Measurements from ENCODE around the gene NSUN3.

The NSUN3 gene

DNA sequence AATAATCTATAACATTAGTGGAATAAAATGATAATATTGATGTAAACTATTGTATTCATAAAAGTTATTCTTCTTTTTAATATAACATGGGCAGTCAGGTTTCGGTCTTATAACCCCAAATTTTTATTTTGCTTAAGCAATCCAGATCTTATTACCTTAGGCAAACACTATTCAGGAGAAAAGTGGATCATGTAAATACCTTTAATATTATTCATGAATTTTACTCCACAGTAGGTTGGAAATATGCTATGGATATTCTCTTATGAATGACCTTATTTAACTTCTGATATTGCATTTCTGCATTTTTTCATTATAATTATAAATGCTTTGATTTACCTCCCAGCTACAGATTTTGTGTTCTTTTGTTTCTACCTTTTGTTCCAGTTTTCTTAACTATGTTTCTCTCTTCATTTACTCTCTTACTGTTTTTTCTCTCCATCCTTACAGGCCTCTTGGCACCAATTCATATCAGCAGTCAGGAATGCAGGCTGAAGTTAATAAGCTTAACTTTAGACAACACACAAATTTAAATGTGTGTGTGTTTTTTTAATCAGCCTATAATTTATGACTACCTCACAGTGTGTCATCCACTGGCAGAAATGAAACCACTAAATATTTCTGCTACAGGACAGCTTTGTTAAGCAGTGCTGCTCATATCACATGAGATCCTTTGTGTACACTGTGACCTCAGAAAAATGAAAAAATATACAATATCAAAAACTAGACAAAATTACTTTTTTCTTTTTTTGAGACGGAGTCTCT, 111.0 kb downstream of the NSUN3 start:
- no peak overlapping the region for H3K27ac ChIP-seq (ENCODE audit: low read depth, low read length)
- no peak overlapping the region for H3K9ac ChIP-seq (ENCODE audit: low read length)
- no peak overlapping the region for H2AFZ ChIP-seq (ENCODE audit: low read depth, low read length, severe bottlenecking)
- H3K4me3 ChIP-seq (ENCODE audit: insufficient read depth, low read length, poor library complexity, severe bottlenecking): no peak overlapping the region
- TF ChIP-seq, protein P1, sequence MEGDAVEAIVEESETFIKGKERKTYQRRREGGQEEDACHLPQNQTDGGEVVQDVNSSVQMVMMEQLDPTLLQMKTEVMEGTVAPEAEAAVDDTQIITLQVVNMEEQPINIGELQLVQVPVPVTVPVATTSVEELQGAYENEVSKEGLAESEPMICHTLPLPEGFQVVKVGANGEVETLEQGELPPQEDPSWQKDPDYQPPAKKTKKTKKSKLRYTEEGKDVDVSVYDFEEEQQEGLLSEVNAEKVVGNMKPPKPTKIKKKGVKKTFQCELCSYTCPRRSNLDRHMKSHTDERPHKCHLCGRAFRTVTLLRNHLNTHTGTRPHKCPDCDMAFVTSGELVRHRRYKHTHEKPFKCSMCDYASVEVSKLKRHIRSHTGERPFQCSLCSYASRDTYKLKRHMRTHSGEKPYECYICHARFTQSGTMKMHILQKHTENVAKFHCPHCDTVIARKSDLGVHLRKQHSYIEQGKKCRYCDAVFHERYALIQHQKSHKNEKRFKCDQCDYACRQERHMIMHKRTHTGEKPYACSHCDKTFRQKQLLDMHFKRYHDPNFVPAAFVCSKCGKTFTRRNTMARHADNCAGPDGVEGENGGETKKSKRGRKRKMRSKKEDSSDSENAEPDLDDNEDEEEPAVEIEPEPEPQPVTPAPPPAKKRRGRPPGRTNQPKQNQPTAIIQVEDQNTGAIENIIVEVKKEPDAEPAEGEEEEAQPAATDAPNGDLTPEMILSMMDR (IDR thresholded peaks at IDR 0.05; ENCODE audit: insufficient read depth, low read length, poor library complexity, severe bottlenecking): no peak
- no peak for TF ChIP-seq EZH2phosphoT487 (conservative IDR thresholded peaks at IDR 0.05; ENCODE audit: low read length)
- H3K27me3 ChIP-seq (ENCODE audit: low read length): no peaks in the 10 kb centered on the region
- H4K20me1 ChIP-seq (ENCODE audit: low read depth, low read length): no peaks in the 10 kb centered on the region
- H3K9me2 ChIP-seq (replicated peaks; ENCODE audit: insufficient read depth, low read length): no peaks in the 10 kb centered on the region
- no peaks in the 10 kb centered on the region for H3K9me3 ChIP-seq (ENCODE audit: insufficient read depth, low read length)
- H3K4me2 ChIP-seq (ENCODE audit: low read depth, low read length, poor library complexity, severe bottlenecking): no peak overlapping the region
- H3K36me3 ChIP-seq (ENCODE audit: low read length): no peaks in the 10 kb centered on the region
- no peaks in the 10 kb centered on the region for H3F3A ChIP-seq (ENCODE audit: insufficient read depth)
- no peaks in the 10 kb centered on the region for H3K79me2 ChIP-seq (ENCODE audit: insufficient read depth, low read length)

- no peaks in the 10 kb centered on the region for H3F3A ChIP-seq (ENCODE audit: insufficient read depth)
- H4K20me1 ChIP-seq (ENCODE audit: low read depth, low read length): no peaks in the 10 kb centered on the region
- H3K79me2 ChIP-seq (ENCODE audit: insufficient read depth, low read length): no peaks in the 10 kb centered on the region
- no peak overlapping the region for H3K4me2 ChIP-seq (ENCODE audit: low read depth, low read length, poor library complexity, severe bottlenecking)
- no peaks in the 10 kb centered on the region for H3K9me2 ChIP-seq (replicated peaks; ENCODE audit: insufficient read depth, low read length)
- no peak overlapping the region for H3K9ac ChIP-seq (ENCODE audit: low read length)
- H2AFZ ChIP-seq (ENCODE audit: low read depth, low read length, severe bottlenecking): no peak overlapping the region
- H3K9me3 ChIP-seq (ENCODE audit: insufficient read depth, low read length): no peaks in the 10 kb centered on the region
- no peak overlapping the region for H3K4me3 ChIP-seq (ENCODE audit: insufficient read depth, low read length, poor library complexity, severe bottlenecking)
- no peaks in the 10 kb centered on the region for H3K36me3 ChIP-seq (ENCODE audit: low read length)
- H3K27ac ChIP-seq (ENCODE audit: low read depth, low read length): no peak overlapping the region
- no peaks in the 10 kb centered on the region for H3K27me3 ChIP-seq (ENCODE audit: low read length)
- no peak for TF ChIP-seq EZH2phosphoT487 (conservative IDR thresholded peaks at IDR 0.05; ENCODE audit: low read length)
- TF ChIP-seq, protein P1 (IDR thresholded peaks at IDR 0.05; ENCODE audit: insufficient read depth, low read length, poor library complexity, severe bottlenecking): no peak
These were observed 112.8 kb downstream of the NSUN3 start for GRCh38 chr3:94175677-94176076.

DNA sequence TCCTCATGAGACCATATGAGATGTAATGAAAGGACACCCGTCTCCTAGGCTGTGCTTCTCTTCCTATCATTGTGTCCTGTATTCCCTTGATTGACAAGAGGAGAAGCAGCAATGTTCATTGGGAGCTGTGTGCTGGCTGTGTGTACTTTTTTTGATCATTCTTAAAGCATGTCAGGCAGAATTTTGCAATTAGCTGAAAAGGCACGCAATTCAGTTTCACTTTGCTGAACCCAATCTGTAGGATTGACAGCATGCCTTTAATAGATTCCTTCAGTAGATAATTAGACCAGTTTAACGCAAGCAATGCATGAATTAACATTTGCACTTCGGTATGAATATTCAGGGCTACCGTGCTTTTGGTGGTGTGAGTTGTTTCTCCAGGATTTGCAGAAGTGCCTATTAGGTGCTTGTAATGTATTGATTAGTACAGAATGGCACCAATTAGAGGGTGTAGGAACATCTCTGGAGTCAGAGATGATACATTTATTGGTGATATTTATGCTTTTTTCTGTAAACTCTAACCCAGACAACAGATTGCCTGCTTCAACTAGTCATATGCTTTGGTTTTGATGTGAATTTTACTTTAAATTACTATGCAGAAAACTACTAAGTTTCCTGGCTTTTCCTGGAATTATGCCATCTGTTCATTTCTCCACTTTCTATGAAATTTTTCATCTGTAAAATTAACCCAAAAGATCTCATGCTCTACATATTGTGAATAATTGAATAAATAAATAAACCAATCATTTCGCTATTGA, 114.3 kb downstream of the NSUN3 start:
- Histone ChIP-seq H2AFZ (ENCODE audit: low read depth, low read length, severe bottlenecking) (no peak overlapping the region), H4K20me1 (ENCODE audit: low read depth, low read length) (no peaks in the 10 kb centered on the region), H3K27me3 (ENCODE audit: low read length) (no peaks in the 10 kb centered on the region), H3K4me2 (ENCODE audit: low read depth, low read length, poor library complexity, severe bottlenecking) (no peak overlapping the region), H3F3A (ENCODE audit: insufficient read depth) (no peaks in the 10 kb centered on the region), H3K79me2 (ENCODE audit: insufficient read depth, low read length) (no peaks in the 10 kb centered on the region), H3K9me3 (ENCODE audit: insufficient read depth, low read length) (no peaks in the 10 kb centered on the region), H3K36me3 (ENCODE audit: low read length) (no peaks in the 10 kb centered on the region), H3K27ac (ENCODE audit: low read depth, low read length) (no peak overlapping the region), H3K9me2 (replicated peaks; ENCODE audit: insufficient read depth, low read length) (no peaks in the 10 kb centered on the region; the same call in 1 of the 2 replicates), H3K9ac (ENCODE audit: low read length) (no peak overlapping the region), H3K4me3 (ENCODE audit: insufficient read depth, low read length, poor library complexity, severe bottlenecking) (no peak overlapping the region)
- no peak for TF ChIP-seq EZH2phosphoT487 (conservative IDR thresholded peaks at IDR 0.05; ENCODE audit: low read length)
- TF ChIP-seq, protein P1 (IDR thresholded peaks at IDR 0.05; ENCODE audit: insufficient read depth, low read length, poor library complexity, severe bottlenecking): no peak
